H1 (cell line): Measurements from ENCODE around the gene GSG1L. TPM values are rescaled to one million over a fixed set of nuclear protein-coding genes. Genes with fewer than 3 reads are reported as not detected.

ENCODE experiments used
- CTCF ChIA-PET: fragments of 300-600 bp; sonication (Branson Sonifier 250); formaldehyde crosslinking; loops from one replicate; lab custom pipeline; 2021; ENCODE audit not compliant: partially characterized antibody; lab: Charles Lee
- POLR2A ChIA-PET: fragments of 300-600 bp; sonication (Branson Sonifier 250); formaldehyde crosslinking; loops from one replicate; lab custom pipeline; 2021; ENCODE audit warnings: inconsistent platforms; ENCODE audit not compliant: partially characterized antibody; lab: Charles Lee
- DNase-seq, 2 experiments: peaks; one replicate each; pipeline versions ENCODE4 v3.0.0 to v3.0.0-alpha.2; 2010 to 2022; ENCODE audit warnings: low spot score in 2 of 2, low read depth in 1 of 2, mixed read lengths in 1 of 2
- FAIRE-seq: peaks from 2 replicates; lab custom pipeline; 2011; peaks lifted over from hg19 to GRCh38; lab: Jason Lieb, UNC
- H2AFZ ChIP-seq: 2 replicates; pipeline ENCODE4 v1.8.1; 2012; ENCODE audit warnings: low read length, inconsistent platforms
- H2AK5ac ChIP-seq: 2 replicates; pipeline ENCODE4 v1.6.1; 2013; ENCODE audit warnings: low read depth, low read length
- H2BK120ac ChIP-seq: replicated peaks from 2 replicates; pipeline ENCODE3; 2013; ENCODE audit warnings: low read depth, low read length, inconsistent platforms
- H2BK12ac ChIP-seq: 2 replicates; pipeline ENCODE4 v1.6.1; 2013; ENCODE audit warnings: low read depth, low read length
- H2BK15ac ChIP-seq: 2 replicates; pipeline ENCODE4 v1.6.1; 2013; ENCODE audit warnings: low read length
- H2BK20ac ChIP-seq: 2 replicates; pipeline ENCODE4 v1.6.1; 2013; ENCODE audit warnings: low read length
- H2BK5ac ChIP-seq: 2 replicates; pipeline ENCODE4 v1.6.1; 2013; ENCODE audit warnings: low read depth, low read length
- H3K14ac ChIP-seq: 2 replicates; pipeline ENCODE4 v1.6.1; 2013; ENCODE audit warnings: inconsistent platforms; ENCODE audit not compliant: insufficient read length
- H3K18ac ChIP-seq: 2 replicates; pipeline ENCODE4 v1.6.1; 2013; ENCODE audit warnings: low read length; ENCODE audit errors: extremely low read depth
- H3K23ac ChIP-seq: 2 replicates; pipeline ENCODE4 v1.6.1; 2013; ENCODE audit warnings: inconsistent platforms; ENCODE audit not compliant: insufficient read length
- H3K23me2 ChIP-seq: 2 replicates; pipeline ENCODE4 v1.6.1; 2013; ENCODE audit warnings: low read depth, low read length
- H3K27ac ChIP-seq: 2 replicates; pipeline ENCODE4 v1.6.1; 2011; ENCODE audit warnings: low read depth, low read length, inconsistent platforms
- H3K27me3 ChIP-seq, 4 experiments: replicated peaks in 1 of 4; 1 replicate in 1 of 4; 2 replicates in 3 of 4; pipeline versions ENCODE4 v1.6.1 to v1.8.1; 2011 to 2013; ENCODE audit warnings: low read length in 3 of 4, mild to moderate bottlenecking in 3 of 4, inconsistent platforms in 2 of 4, mixed read lengths in 2 of 4, moderate library complexity in 1 of 4; ENCODE audit not compliant: control insufficient read depth in 3 of 4, insufficient read depth in 3 of 4; ENCODE audit errors: extremely low read depth in 1 of 4
- H3K36me3 ChIP-seq, 4 experiments: 2 replicates each; pipeline versions ENCODE4 v1.6.1 to v1.8.1; 2011 to 2013; ENCODE audit warnings: mild to moderate bottlenecking in 4 of 4, low read length in 3 of 4, moderate library complexity in 2 of 4, control low read depth in 1 of 4, inconsistent platforms in 1 of 4; ENCODE audit not compliant: insufficient read depth in 4 of 4, control insufficient read depth in 2 of 4
- H3K4ac ChIP-seq: replicated peaks from 2 replicates; pipeline ENCODE3; 2013; ENCODE audit warnings: low read length, low read depth, mixed read lengths, inconsistent platforms; ENCODE audit not compliant: insufficient read length
- H3K4me1 ChIP-seq, 4 experiments: replicated peaks in 1 of 4; 1 replicate in 1 of 4; 2 replicates in 3 of 4; pipeline versions ENCODE4 v1.6.1 to v1.8.1; 2011 to 2013; ENCODE audit warnings: low read length in 3 of 4, inconsistent platforms in 2 of 4, mixed read lengths in 1 of 4; ENCODE audit not compliant: insufficient read depth in 4 of 4, control insufficient read depth in 3 of 4
- H3K4me2 ChIP-seq, 2 experiments: 2 replicates each; pipeline versions ENCODE4 v1.6.1 to v1.8.1; 2011 to 2013; ENCODE audit warnings: low read depth in 2 of 2, low read length in 2 of 2, control low read depth in 1 of 2, inconsistent platforms in 1 of 2, mild to moderate bottlenecking in 1 of 2; ENCODE audit not compliant: insufficient read depth in 1 of 2
- H3K4me3 ChIP-seq, 4 experiments: fragments of 200-600, 300-600 bp in 1 of 4; sonication (generic), shearing (Covaris generic), sonication (Bioruptor Twin) in 1 of 4; 2 replicates each; pipeline versions ENCODE4 v1.5.1 to v1.8.1; 2011 to 2016; ENCODE audit warnings: low read length in 4 of 4, low read depth in 3 of 4, control low read depth in 2 of 4, inconsistent platforms in 2 of 4, mild to moderate bottlenecking in 2 of 4, mixed read lengths in 1 of 4, moderate library complexity in 1 of 4; ENCODE audit not compliant: insufficient read depth in 2 of 4; ENCODE audit errors: extremely low read depth in 1 of 4
- H3K56ac ChIP-seq: replicated peaks from 2 replicates; pipeline ENCODE3; 2013; ENCODE audit warnings: low read depth, mild to moderate bottlenecking, mixed read lengths, low read length, inconsistent platforms; ENCODE audit not compliant: insufficient read length
- H3K79me1 ChIP-seq: 2 replicates; pipeline ENCODE4 v1.6.1; 2013; ENCODE audit warnings: low read depth, low read length, control low read depth
- H3K79me2 ChIP-seq, 2 experiments: 2 replicates each; pipeline versions ENCODE4 v1.6.1 to v1.8.1; 2012 to 2013; ENCODE audit warnings: low read length in 2 of 2, mild to moderate bottlenecking in 2 of 2, inconsistent platforms in 1 of 2; ENCODE audit not compliant: insufficient read depth in 2 of 2, control insufficient read depth in 1 of 2
- H3K9ac ChIP-seq, 4 experiments: replicated peaks in 1 of 4; 1 replicate in 1 of 4; 2 replicates in 3 of 4; pipeline versions ENCODE4 v1.6.1 to v1.8.1; 2011 to 2013; ENCODE audit warnings: low read depth in 3 of 4, low read length in 3 of 4, control low read depth in 2 of 4, mild to moderate bottlenecking in 2 of 4, moderate library complexity in 2 of 4, inconsistent platforms in 1 of 4; ENCODE audit errors: extremely low read depth in 1 of 4
- H3K9me3 ChIP-seq, 2 experiments: 2 replicates each; pipeline versions ENCODE4 v1.6.1 to v1.8.1; 2012 to 2013; ENCODE audit warnings: mild to moderate bottlenecking in 2 of 2, moderate library complexity in 2 of 2, control low read depth in 1 of 2, inconsistent platforms in 1 of 2, low read depth in 1 of 2, low read length in 1 of 2, mixed read lengths in 1 of 2; ENCODE audit not compliant: insufficient read depth in 2 of 2
- H4K20me1 ChIP-seq, 2 experiments: replicated peaks in 1 of 2; 2 replicates each; pipeline versions ENCODE3 to v1.8.1; 2011 to 2013; ENCODE audit warnings: inconsistent platforms in 2 of 2, low read length in 2 of 2, mild to moderate bottlenecking in 1 of 2; ENCODE audit not compliant: insufficient read depth in 2 of 2, control insufficient read depth in 1 of 2
- H4K5ac ChIP-seq: 2 replicates; pipeline ENCODE4 v1.6.1; 2013; ENCODE audit warnings: low read length, low read depth, mixed read lengths, inconsistent platforms; ENCODE audit not compliant: insufficient read length
- H4K8ac ChIP-seq: 2 replicates; pipeline ENCODE4 v1.8.0; 2013; ENCODE audit warnings: mild to moderate bottlenecking, moderate library complexity, low read length, inconsistent platforms; ENCODE audit not compliant: insufficient read depth; ENCODE audit errors: extremely low read depth
- H4K91ac ChIP-seq: replicated peaks from 2 replicates; pipeline ENCODE3; 2013; ENCODE audit warnings: low read length, mixed read lengths, inconsistent platforms; ENCODE audit not compliant: insufficient read length
- EP300 ChIP-seq, 2 experiments: IDR thresholded peaks; 1 replicate in 1 of 2; 2 replicates in 1 of 2; pipeline ENCODE4 v1.6.1; 2011 to 2012; ENCODE audit warnings: low read depth in 2 of 2, low read length in 2 of 2, mild to moderate bottlenecking in 2 of 2, borderline replicate concordance in 1 of 2, inconsistent platforms in 1 of 2, moderate library complexity in 1 of 2
- GABPA ChIP-seq: IDR thresholded peaks from 2 replicates; pipeline ENCODE4 v1.6.1; 2011; ENCODE audit warnings: mild to moderate bottlenecking, low read length, moderate library complexity, borderline replicate concordance; ENCODE audit not compliant: insufficient read depth
- JUND ChIP-seq: IDR thresholded peaks from 2 replicates; pipeline ENCODE4 v1.6.1; 2011; ENCODE audit warnings: mild to moderate bottlenecking, improper control_type of control experiment, low read length
- KDM1A ChIP-seq: fragments of 200-600, 300-600 bp; sonication (generic); IDR thresholded peaks from 2 replicates; pipeline ENCODE4 v1.7.1; 2016; ENCODE audit warnings: mild to moderate bottlenecking, low read length, borderline replicate concordance
- KDM4A ChIP-seq: IDR thresholded peaks from one replicate; pipeline ENCODE4 v1.7.1; 2012; ENCODE audit warnings: low read depth, mild to moderate bottlenecking, moderate library complexity, low read length, inconsistent platforms; ENCODE audit not compliant: severe bottlenecking
- MAFK ChIP-seq: IDR thresholded peaks from 2 replicates; pipeline ENCODE4 v1.6.1; 2012; ENCODE audit warnings: low read depth, mild to moderate bottlenecking, improper control_type of control experiment, low read length
- MAX ChIP-seq: IDR thresholded peaks from 2 replicates; pipeline ENCODE4 v1.6.1; 2012; ENCODE audit warnings: inconsistent platforms
- PHF8 ChIP-seq: fragments of 200-600 bp; sonication (generic); conservative IDR thresholded peaks from 2 replicates; pipeline ENCODE4 v1.7.1; 2012; ENCODE audit warnings: low read depth, mild to moderate bottlenecking, inconsistent platforms, low read length, moderate library complexity
- SIRT6 ChIP-seq: IDR thresholded peaks from one replicate; pipeline ENCODE4 v1.7.1; 2012; ENCODE audit warnings: low read length, inconsistent platforms
- SP1 ChIP-seq: IDR thresholded peaks from 2 replicates; pipeline ENCODE4 v1.6.1; 2011; ENCODE audit warnings: low read depth, low read length
- SUZ12 ChIP-seq: fragments of 200-600 bp; sonication (generic); IDR thresholded peaks from 2 replicates; pipeline ENCODE4 v1.6.1; 2012; ENCODE audit warnings: mild to moderate bottlenecking, inconsistent platforms, low read length, moderate library complexity, mixed read lengths
- ZNF274 ChIP-seq: IDR thresholded peaks from 2 replicates; pipeline ENCODE4 v1.7.0; 2012; ENCODE audit warnings: low read length, borderline replicate concordance; ENCODE audit errors: extremely low read depth
- WGBS, 2 experiments: shearing (Covaris generic) in 1 of 2; methylation state at CpG; one replicate each; pipeline versions ENCODE4 v1.1.6 to v1.1.7; 2013 to 2015; ENCODE audit warnings: low lambda C conversion rate in 2 of 2, mixed read lengths in 2 of 2, inconsistent platforms in 1 of 2, low coverage in 1 of 2, missing lambda C conversion rate in 1 of 2; ENCODE audit not compliant: insufficient replicate concordance in 2 of 2, insufficient coverage in 1 of 2, insufficient read length in 1 of 2; ENCODE audit errors: extremely low coverage in 1 of 2, missing lambda C conversion rate in 1 of 2; 5-methylcytosine and 5-hydroxymethylcytosine counted together
- polyA plus RNA-seq, 7 experiments: library from polyadenylated mRNA; depleted of rRNA in 3 of 7; stranded (reverse) in 5 of 7; unstranded in 2 of 7; fragments of >200 nt in 5 of 7; fragments of 200-250 nt in 2 of 7; gene quantifications; 1 replicate in 5 of 7; 2 replicates in 1 of 7; 4 replicates in 1 of 7; pipeline versions ENCODE4 v1.2.1 to v1.2.3, GENCODE V29; 2011 to 2013; ENCODE audit warnings: missing spikeins in 2 of 7, mixed read lengths in 2 of 7
- total RNA-seq: library from RNA; stranded (reverse); fragmentation: NEBNext Ultra II Directional; extraction: Animal tissue kit (Norgen Biotek cat#: 25700); gene quantifications from 2 replicates; pipeline ENCODE4 v1.2.1, GENCODE V29; 2021

The GSG1L gene
- total and polyA plus RNA-seq, 2 of the 8 experiments (the other 6 are each of a cell fraction or from before 2014, with no cell fraction given): 0.71 to 1.1 TPM

DNA sequence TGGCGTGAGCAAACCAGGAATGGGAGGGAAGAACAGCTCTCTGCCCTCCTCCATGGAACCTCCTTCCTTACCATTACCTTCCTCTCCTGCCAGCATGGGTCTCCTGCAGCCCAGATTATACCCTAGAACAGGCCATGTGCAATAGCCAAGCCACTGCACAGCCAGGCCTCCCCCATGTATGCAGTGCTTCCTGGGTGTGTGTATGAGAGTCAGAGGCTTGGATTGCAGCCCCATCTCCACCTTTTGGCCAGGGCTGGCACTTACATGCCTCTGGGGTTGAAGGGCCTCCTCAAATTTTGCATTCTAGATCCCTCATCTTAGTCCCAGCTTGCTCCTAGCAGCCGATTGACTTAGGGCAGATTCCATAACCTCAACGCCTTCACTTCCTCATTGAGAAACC is 133.7 kb downstream of the GSG1L start:
- Histone ChIP-seq H2AK5ac (no peak overlapping the region), H3K27me3 (no peaks in the 10 kb centered on the region), H3K4ac (no peak overlapping the region)
- POLR2A ChIA-PET: no interaction called here
- TF ChIP-seq PHF8: no peak
- TF ChIP-seq SP1: no peak
- no peak for TF ChIP-seq GABPA
- TF ChIP-seq MAX: no peak
- no peak for TF ChIP-seq EP300 (IDR thresholded peaks at IDR 0.05; ENCODE audit: borderline replicate concordance in 1 of 2, low read depth in 2 of 2, low read length in 2 of 2)
- TF ChIP-seq SIRT6: no peak
- no peak for TF ChIP-seq KDM4A
- no peak for TF ChIP-seq MAFK
- TF ChIP-seq ZNF274: no peak
- no peak for TF ChIP-seq KDM1A
- TF ChIP-seq JUND: no peak
- TF ChIP-seq SUZ12: no peak
- TF ChIP-seq, all 59 proteins: peak for 0
- Histone ChIP-seq H3K23me2 (no peaks in the 10 kb centered on the region), H3K79me2 (no peaks in the 10 kb centered on the region), H3K27ac (no peak overlapping the region), H2BK5ac (no peak overlapping the region), H2BK20ac (no peak overlapping the region), H3K18ac (no peak overlapping the region), H4K8ac (no peak overlapping the region), H4K91ac (no peak overlapping the region), H3K9me3 (no peaks in the 10 kb centered on the region), H3K79me1 (no peaks in the 10 kb centered on the region), H3K36me3 (no peaks in the 10 kb centered on the region), H4K20me1 (no peaks in the 10 kb centered on the region), H4K5ac (no peak overlapping the region), H3K4me1 (no peaks in the 10 kb centered on the region), H3K9ac (peak overlapping the region in 1 of 4 experiments; percentile 50; a peak in 1 of 7 replicates), H3K56ac (no peak overlapping the region), H3K4me2 (no peak overlapping the region), H3K14ac (no peak overlapping the region), H2BK12ac (no peak overlapping the region), H2BK15ac (no peak overlapping the region), H2AFZ (no peak overlapping the region), H3K4me3 (no peak overlapping the region), H3K23ac (no peak overlapping the region), H2BK120ac (no peak overlapping the region)
- 80% methylated on average over 3 of the region's 3 CpGs; no CpG with 5 or more reads in 1 of the 2 experiments for WGBS, 2 experiments
- no peak for DNase-seq
- no peak for FAIRE-seq
- CTCF ChIA-PET: interaction anchor here (1.1 kb wide), 1 partner anchor 414 kb away, joined by 3 read pairs; no protein-coding TSS in a partner anchor
